NB4 (cell line): ENCODE results near the gene CPEB2.

Source experiments
- DNase-seq: peaks from one replicate; pipeline ENCODE4 v3.0.0; 2010; ENCODE audit warnings: low read depth
- H3K4me3 ChIP-seq: one replicate; pipeline ENCODE4 v1.5.1; 2011; ENCODE audit warnings: mild to moderate bottlenecking, low read depth, low read length, moderate library complexity
- CTCF ChIP-seq: IDR thresholded peaks from one replicate; pipeline ENCODE4 v1.5.1; 2012; ENCODE audit warnings: low read depth, low read length
- MYC ChIP-seq: IDR thresholded peaks from 2 replicates; pipeline ENCODE4 v1.6.1; 2011; ENCODE audit warnings: low read depth, low read length
- POLR2A ChIP-seq: IDR thresholded peaks from 2 replicates; pipeline ENCODE4 v1.6.1; 2011; ENCODE audit warnings: mild to moderate bottlenecking; ENCODE audit not compliant: insufficient read length; ENCODE audit errors: extremely low read depth
- TF ChIP-seq, protein P1 (sequence below): IDR thresholded peaks from 2 replicates; pipeline ENCODE4 v1.6.1; 2011; ENCODE audit warnings: low read depth, low read length

Gene CPEB2

DNA sequence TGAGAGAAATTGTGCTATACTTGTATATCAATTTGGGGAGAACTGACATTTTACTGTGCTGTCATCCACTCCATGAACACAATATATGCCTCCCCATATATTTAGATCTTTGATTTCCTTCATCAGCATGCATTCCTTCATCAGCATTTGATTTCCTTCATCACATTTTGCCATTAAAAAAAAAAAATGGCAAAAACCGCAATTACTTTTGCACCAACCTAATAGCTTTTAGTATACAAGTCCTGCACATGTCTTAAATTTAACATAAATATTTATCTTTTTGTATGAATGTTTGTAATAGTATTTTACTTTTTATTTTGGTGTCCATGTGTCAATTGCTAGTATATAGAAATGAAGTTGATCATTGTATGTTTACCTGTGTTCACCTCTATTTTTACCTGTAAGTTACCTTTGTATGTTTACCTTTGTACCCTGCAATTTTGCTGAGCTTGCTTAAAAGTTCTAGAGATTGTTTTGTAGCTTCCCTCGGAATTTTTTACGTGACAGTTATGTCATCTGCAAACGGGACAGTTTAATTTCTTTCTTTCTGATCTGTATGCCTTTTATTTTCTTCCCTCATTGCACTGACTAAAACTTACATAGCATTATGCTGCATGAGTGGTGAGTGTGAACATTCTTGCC lies 86.2 kb downstream of the CPEB2 start:
- no peak for DNase-seq
- TF ChIP-seq MYC = no peak
- no peak for TF ChIP-seq POLR2A
- TF ChIP-seq, protein P1, sequence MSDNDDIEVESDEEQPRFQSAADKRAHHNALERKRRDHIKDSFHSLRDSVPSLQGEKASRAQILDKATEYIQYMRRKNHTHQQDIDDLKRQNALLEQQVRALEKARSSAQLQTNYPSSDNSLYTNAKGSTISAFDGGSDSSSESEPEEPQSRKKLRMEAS = no peak
- no peak for TF ChIP-seq CTCF
- H3K4me3 ChIP-seq = no peak overlapping the region

GRCh38 chr4:15089979-15090378 lies 87.7 kb downstream of the CPEB2 start:
- no peak for TF ChIP-seq CTCF
- TF ChIP-seq POLR2A = no peak
- TF ChIP-seq MYC = no peak
- TF ChIP-seq, protein P1 = no peak
- H3K4me3 ChIP-seq = no peak overlapping the region
- no peak for DNase-seq

DNA sequence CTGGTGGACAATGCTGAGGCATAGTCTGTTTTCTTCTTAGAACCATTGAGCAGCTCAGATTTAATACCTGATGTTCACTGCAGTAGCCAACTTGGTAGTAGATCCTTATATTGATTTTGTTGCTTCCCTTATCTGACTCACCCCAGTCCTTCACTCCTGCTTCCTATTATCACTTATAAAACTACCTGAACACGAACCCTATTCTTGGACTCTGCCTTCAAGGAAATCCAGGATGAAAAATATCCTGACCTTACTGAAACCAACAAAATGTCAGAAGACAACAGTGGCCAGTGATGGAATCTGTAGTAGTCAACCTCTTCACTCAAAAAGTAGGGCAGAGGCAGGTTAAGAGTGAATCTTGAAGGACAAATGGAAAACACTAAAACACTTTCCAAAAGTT lies 98.1 kb downstream of the CPEB2 start:
- no peak overlapping the region for H3K4me3 ChIP-seq
- TF ChIP-seq MYC (no peak), CTCF (no peak), POLR2A (no peak)
- TF ChIP-seq, protein P1 = no peak
- no peak for DNase-seq

DNA sequence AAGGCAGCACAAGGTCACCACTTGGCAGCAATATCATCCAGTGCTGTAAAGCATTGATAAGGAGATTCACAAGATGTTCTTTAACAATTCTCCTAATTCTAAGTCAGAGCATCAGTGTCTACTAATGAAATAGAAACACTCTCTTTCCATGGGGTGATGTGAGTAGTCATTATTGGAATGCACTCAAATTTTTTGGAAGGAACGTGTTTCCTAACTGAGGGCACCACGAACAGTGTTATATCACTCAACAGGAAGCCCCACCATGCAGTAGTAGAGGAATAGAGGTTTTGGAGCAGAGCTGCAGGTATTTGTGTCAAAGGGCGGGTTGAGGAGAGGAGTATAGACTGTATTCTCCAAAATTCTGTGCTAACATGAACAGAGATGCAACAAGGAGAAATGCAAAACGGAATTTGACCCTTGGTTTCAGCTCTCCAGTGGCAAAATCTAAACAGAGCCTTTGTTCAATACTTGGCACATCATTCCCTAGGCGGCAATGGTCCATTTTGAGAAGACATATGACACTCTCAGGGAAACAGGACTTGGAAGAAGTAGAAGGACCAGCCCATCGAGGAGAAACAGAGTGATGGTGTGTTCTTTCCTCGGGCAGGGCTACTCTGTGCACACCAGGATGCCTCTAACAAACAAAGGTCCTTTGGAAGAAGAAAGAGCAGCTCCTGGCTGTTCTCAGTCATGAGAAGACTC lies 98.9 kb downstream of the CPEB2 start:
- no peak for DNase-seq
- no peak overlapping the region for H3K4me3 ChIP-seq

GRCh38 chr4:15104825-15105224 lies 102.5 kb downstream of the CPEB2 start:
- DNase-seq = no peak
- TF ChIP-seq MYC (no peak), CTCF (no peak), POLR2A (no peak)
- TF ChIP-seq, protein P1 = no peak
- no peak overlapping the region for H3K4me3 ChIP-seq

More for the DNA sequence above, 98.9 kb downstream of the CPEB2 start:
- TF ChIP-seq POLR2A (no peak), MYC (no peak), CTCF (no peak)
- TF ChIP-seq, protein P1 = no peak
